Psoas muscle (tissue), 8 donors: ENCODE results near the gene MYOM3. TPM values are rescaled to one million over a fixed set of nuclear protein-coding genes. Genes with fewer than 3 reads are reported as not detected.
A peak's percentile ranks its signal among the peaks of the same experiment; 100 is the strongest.

ENCODE experiments used
- ATAC-seq, 4 donors: fragments of 200-7000 bp; cut with Tn5 transposase; one replicate each; pipeline ENCODE4 v1.9.1; 2020; ENCODE audit warnings: moderate library complexity in 3 of 4, mild to moderate bottlenecking in 2 of 4
- DNase-seq, 2 donors: peaks; one replicate each; pipeline ENCODE4 v3.0.0-alpha.2; 2020
- H3K27ac ChIP-seq: fragments of 200-600 bp; one replicate; pipeline ENCODE4 v1.8.0; 2022
- H3K27me3 ChIP-seq, 3 donors: fragments of 200-600 bp in 1 of 3; one replicate each; pipeline versions ENCODE4 v1.6.1 to v1.8.0; 2013 to 2022; ENCODE audit warnings: low read length in 2 of 3, mild to moderate bottlenecking in 2 of 3, moderate library complexity in 1 of 3; ENCODE audit not compliant: insufficient read depth in 3 of 3
- H3K36me3 ChIP-seq, 2 donors: fragments of 200-600 bp in 1 of 2; one replicate each; pipeline versions ENCODE4 v1.6.1 to v1.8.0; 2013 to 2022; ENCODE audit warnings: low read depth in 1 of 2, mild to moderate bottlenecking in 1 of 2, moderate library complexity in 1 of 2; ENCODE audit not compliant: insufficient read depth in 1 of 2
- H3K4me1 ChIP-seq: fragments of 200-600 bp; one replicate; pipeline ENCODE4 v1.8.0; 2022
- H3K4me3 ChIP-seq: fragments of 200-600 bp; one replicate; pipeline ENCODE4 v1.8.0; 2022; ENCODE audit warnings: mild to moderate bottlenecking
- H3K9me3 ChIP-seq: fragments of 200-600 bp; one replicate; pipeline ENCODE4 v1.8.0; 2022
- WGBS, 3 donors: extraction: QIAGEN DNeasy Blood & Tissue Kit; methylation state at CpG; one replicate each; pipeline versions ENCODE4 v1.1.6 to v1.1.7; 2013; 5-methylcytosine and 5-hydroxymethylcytosine counted together
- intact Hi-C, 2 donors: fragments of 100-400 bp; cut with DNase I; formaldehyde crosslinking; loops; one replicate each; pipeline versions ENCODE4 v1.11.0 to v1.14.2; 2022
- polyA plus RNA-seq, 3 donors: library from polyadenylated mRNA; stranded (reverse); fragments of 200-250 nt; gene quantifications; one replicate each; pipeline ENCODE4 v1.2.3, GENCODE V29; 2013
- total RNA-seq, 4 donors: library from RNA; stranded (reverse); fragmentation: NEBNext Ultra II Directional in 2 of 4; extraction: Animal tissue kit (Norgen Biotek cat#: 25700) in 2 of 4; gene quantifications; one replicate each; pipeline versions ENCODE4 v1.2.1 to v1.2.4, GENCODE V29; 2021 to 2023
- TF ChIP-seq, protein P1 (sequence below): fragments of 200-600 bp; IDR thresholded peaks from one replicate; pipeline ENCODE4 v1.8.0; 2022; ENCODE audit warnings: antibody characterized with exemption
- donor health status: healthy with polysubstance abuse.
- donor health status: DM: no; HTN: no; CAD: no; lungs with moderate emphysema.
- donor health status: Bipolar disorder and iron deficiency.
- donor health status: healthy.
- donor health status: DM: yes; HTN: yes; CAD: no.
- donor health status: DM: no; HTN: no; CAD: no.
- donor health status: DM: no; HTN: no; CAD: no.
- donor health status: DM: yes; HTN: yes; CAD: no.

MYOM3 gene
- total and polyA plus RNA-seq, 7 donors: 86.7 to 505 (median 152) TPM

DNA sequence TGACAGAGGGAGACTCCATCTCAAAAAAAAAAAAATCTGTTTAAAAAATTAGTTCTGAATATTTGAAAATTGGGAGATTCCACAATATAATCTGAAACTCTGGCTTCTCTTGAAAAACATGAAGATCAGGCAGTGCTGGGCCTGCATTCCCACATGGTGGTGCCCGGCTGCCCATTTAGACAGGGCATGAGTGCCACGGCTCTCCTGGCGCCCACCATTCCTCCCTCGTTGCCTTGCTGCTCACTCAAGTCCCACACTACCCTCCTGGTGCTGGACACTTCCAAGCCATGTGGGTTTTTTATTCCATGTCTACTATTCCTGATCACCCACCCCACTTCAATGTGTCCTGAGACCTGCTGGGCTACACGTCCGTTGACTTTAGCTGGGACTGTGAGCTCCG, 10.8 kb upstream of the MYOM3 start:
- WGBS, 3 donors: 89 to 95% (median 91%) methylated on average over 7 of the region's 7 CpGs
- H3K27me3 ChIP-seq: peaks cover 0 to 1% (median 0%) of the 10 kb centered on the region in 3 donors
- H3K4me1 ChIP-seq: peaks cover 20% of the 10 kb centered on the region
- intact Hi-C loops: no loop called here
- TF ChIP-seq, protein P1, sequence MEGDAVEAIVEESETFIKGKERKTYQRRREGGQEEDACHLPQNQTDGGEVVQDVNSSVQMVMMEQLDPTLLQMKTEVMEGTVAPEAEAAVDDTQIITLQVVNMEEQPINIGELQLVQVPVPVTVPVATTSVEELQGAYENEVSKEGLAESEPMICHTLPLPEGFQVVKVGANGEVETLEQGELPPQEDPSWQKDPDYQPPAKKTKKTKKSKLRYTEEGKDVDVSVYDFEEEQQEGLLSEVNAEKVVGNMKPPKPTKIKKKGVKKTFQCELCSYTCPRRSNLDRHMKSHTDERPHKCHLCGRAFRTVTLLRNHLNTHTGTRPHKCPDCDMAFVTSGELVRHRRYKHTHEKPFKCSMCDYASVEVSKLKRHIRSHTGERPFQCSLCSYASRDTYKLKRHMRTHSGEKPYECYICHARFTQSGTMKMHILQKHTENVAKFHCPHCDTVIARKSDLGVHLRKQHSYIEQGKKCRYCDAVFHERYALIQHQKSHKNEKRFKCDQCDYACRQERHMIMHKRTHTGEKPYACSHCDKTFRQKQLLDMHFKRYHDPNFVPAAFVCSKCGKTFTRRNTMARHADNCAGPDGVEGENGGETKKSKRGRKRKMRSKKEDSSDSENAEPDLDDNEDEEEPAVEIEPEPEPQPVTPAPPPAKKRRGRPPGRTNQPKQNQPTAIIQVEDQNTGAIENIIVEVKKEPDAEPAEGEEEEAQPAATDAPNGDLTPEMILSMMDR: no peak
- H3K36me3 ChIP-seq: no peaks in the 10 kb centered on the region
- no peak overlapping the region for H3K4me3 ChIP-seq
- no peaks in the 10 kb centered on the region for H3K9me3 ChIP-seq
- no peak overlapping the region for H3K27ac ChIP-seq
- no peak for ATAC-seq
- DNase-seq: no peak

DNA sequence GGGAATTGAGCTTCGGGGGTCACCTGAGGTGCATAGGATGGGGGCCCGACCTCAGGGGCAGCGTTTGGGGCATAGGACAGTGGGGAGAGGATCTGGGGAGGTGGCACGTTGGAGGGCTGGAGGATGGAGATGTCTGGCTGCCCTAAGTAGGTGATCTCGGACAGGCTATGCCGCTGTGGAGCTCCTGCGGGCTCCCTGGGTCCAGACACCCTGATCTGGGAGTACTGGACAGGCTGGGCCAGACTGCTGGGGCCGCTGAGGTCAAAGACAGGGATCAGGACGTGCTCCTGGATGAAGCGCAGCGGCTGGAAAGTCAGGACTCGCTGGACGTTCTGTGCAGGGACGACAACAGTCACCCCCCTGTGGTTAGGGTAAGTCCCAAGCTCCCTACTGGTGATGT, 9.5 kb upstream of the MYOM3 start:
- no peak overlapping the region for H3K4me3 ChIP-seq
- WGBS, 3 donors: 91 to 94% (median 92%) methylated on average over 14 of the region's 14 CpGs
- peaks cover 0 to 1% (median 0%) of the 10 kb centered on the region in 3 donors for H3K27me3 ChIP-seq
- intact Hi-C loops: no loop called here
- H3K36me3 ChIP-seq: no peaks in the 10 kb centered on the region
- H3K9me3 ChIP-seq: no peaks in the 10 kb centered on the region
- H3K4me1 ChIP-seq: peaks cover 13% of the 10 kb centered on the region
- TF ChIP-seq, protein P1: no peak
- no peak overlapping the region for H3K27ac ChIP-seq
- ATAC-seq: no peak
- peak in 1 of 2 donors; percentile 45 for DNase-seq

DNA sequence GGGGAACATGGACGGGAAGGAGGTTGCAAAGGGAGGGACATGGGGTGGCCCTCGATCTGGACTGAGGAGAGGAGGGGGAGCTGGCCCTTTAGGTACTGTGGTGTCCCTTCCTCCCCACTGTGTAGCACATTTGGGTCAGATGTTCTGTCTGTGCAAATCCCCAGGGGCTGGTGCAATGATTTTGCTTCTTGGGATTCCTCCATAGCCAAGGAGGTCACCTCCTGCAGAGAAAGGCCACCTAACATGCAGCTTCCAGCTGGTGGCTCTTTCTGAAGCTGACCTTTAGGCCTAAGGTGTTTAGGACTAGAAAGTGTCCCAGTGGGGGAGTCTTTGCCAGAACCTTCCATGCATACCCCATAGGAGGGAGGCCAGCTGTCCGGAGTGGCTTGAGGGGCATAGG, 9.0 kb upstream of the MYOM3 start:
- H3K27ac ChIP-seq: no peak overlapping the region
- no peaks in the 10 kb centered on the region for H3K36me3 ChIP-seq
- 55 to 86% (median 75%) methylated on average over 3 of the region's 3 CpGs for WGBS, 3 donors
- H3K9me3 ChIP-seq: no peaks in the 10 kb centered on the region
- H3K27me3 ChIP-seq: peaks cover 0 to 1% (median 0%) of the 10 kb centered on the region in 3 donors
- no peak overlapping the region for H3K4me3 ChIP-seq
- intact Hi-C loops: no loop called here
- DNase-seq (peak in 1 of 2 donors; percentile 20), ATAC-seq (no peak)
- TF ChIP-seq, protein P1: no peak
- peaks cover 13% of the 10 kb centered on the region for H3K4me1 ChIP-seq

DNA sequence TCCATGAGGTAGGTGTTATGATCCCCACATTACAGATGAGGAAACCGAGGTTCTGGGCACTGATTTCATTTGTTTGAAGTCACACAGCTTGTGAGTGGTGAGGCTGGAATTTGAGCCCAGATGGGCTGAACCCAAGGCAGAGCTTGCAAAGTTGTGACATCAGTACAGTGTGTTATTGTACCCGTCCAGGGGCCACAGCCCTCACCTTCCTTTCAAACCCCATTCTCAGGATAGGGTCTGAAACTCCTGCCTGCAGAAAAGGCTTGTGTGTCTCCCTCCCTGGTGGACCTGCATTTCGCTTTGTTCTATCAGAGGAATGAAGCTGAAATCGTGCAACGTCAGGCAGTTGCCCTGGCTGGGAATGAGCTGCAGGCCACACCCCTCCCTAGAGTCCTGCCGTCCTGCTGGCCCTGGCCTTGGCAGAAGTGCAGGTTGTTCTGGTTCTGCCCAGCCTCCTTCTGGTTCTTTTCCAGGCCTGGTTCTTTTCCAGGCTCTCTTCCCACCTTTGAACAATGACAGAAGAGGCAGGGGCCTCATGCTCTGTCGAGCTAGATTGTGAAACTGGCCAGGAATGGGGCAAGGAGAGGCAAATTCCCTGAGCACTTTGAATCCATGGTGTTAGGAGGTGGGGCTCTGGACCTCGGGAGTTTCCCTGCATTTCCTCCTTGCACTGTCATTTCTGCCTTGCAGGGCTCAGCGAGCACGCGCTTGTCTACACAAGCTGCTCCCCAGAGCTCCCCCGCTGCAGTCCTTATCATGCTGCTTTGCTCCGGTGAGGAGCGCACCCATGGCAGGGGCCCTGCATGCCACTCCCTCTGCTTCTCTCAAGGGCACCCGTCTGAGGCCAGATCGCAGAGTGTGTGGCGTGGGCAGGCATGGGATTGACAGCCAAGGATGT, 8.2 kb upstream of the MYOM3 start:
- Histone ChIP-seq H3K9me3 (no peaks in the 10 kb centered on the region), H3K36me3 (no peaks in the 10 kb centered on the region), H3K27ac (no peak overlapping the region), H3K4me1 (peaks cover 8% of the 10 kb centered on the region), H3K4me3 (no peak overlapping the region), H3K27me3 (peaks cover 0 to 1% (median 0%) of the 10 kb centered on the region in 3 donors)
- TF ChIP-seq, protein P1: no peak
- ATAC-seq: peak; percentile 6 to 59 (median 40)
- intact Hi-C loops: loop anchor here (10.0 kb wide), 1 partner anchor 165 kb away; the partner anchor contains the start of gene PNRC2 (in 2 of the 2)
- whole genome bisulfite sequencing, 3 donors: 43 to 56% (median 46%) methylated on average over 17 of the region's 17 CpGs
- peak in 1 of 2 donors; percentile 46 for DNase-seq
